GM19035 (cell line): ENCODE measurements around the gene ZBTB12.

ENCODE experiments used
- ATAC-seq: cut with Tn5 transposase; IDR thresholded peaks from one replicate; pipeline ENCODE4 v1.9.1; 2021; ENCODE audit not compliant: unreplicated experiment

The ZBTB12 gene

GRCh38 chr6:31897612-31898382 lies 4.1 kb downstream of the ZBTB12 start, which contains the start of gene EHMT2:
TSS of gene EHMT2 (minus strand) at chr6:31897698. CDS start at chr6:31897677, 21 bp downstream.
- peak; percentile 48 for ATAC-seq

DNA sequence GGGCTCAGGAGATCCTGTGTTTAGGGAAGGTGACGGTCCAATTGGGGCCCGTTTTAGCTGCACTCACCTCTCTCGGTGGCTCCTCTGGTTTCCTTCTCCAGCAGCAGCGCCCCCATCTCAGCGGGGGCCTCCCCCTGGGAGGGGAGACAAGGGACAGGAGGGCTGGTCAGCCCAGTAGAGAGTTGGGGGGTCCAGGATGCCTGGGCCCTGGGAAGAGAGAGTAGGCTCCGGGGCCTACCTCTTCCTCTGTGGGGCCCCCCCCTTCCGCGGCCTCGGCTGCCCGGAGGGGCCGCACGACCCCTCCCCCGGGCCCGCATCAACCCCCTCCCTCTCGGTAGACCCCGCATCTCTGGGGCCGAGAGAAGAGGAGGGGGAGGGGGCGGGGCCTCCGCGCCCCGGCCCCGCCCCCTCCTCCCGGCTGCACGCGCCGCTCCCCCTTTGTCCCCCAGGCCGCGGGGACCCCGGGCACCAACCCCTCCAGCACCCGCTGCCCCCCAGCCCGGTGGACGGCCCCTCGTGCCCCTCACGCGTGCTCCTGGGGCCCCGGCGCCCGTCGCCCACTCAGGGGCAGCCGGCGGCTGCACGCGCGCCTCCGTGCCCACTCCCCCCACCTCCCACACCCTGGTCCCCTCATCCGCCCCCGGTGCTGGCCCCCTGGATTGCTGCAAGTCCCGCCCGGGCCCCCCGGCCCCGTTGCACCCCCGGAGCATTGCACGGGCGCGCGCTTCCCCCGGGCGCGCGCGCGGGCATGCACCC lies 4.9 kb downstream of the ZBTB12 start:
- no peak for ATAC-seq

DNA sequence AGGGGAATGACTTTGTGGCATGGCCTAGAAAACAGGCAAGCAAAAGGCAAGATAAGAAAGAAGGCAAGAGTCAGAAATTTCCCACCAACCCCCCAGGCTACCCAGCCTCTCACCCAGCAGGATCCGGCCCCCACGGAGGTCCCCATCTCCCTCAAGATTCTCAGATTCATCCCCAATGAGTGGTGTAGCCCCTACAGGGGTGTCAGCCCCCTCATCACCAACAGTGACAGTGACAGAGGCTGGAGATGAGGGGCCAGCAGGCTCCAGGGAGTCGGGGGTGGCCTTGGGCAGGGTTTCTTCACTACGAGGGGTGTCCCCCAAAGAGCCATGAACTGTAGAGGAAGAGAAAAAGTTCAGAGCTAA lies 5.4 kb downstream of the ZBTB12 start:
- no peak for ATAC-seq

DNA sequence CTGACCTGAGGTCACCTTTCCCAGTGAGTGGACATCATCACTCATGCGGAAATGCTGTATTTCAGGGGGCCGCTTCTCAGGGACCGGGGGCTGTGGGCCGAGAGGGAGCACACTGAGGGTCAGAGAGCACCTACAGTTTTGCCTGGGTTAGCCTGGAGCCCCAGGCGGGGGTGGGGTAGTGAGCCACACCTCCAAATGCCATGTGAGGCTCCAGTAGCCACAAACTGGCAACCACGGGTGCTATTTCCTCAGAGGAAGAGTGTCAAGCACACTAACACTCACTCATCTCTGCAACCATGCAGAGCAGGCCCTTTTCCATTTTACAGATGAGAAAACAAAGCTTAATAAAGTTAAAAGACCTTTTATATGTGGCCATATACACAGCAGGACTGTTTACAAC lies 9.1 kb downstream of the ZBTB12 start:
- no peak for ATAC-seq

DNA sequence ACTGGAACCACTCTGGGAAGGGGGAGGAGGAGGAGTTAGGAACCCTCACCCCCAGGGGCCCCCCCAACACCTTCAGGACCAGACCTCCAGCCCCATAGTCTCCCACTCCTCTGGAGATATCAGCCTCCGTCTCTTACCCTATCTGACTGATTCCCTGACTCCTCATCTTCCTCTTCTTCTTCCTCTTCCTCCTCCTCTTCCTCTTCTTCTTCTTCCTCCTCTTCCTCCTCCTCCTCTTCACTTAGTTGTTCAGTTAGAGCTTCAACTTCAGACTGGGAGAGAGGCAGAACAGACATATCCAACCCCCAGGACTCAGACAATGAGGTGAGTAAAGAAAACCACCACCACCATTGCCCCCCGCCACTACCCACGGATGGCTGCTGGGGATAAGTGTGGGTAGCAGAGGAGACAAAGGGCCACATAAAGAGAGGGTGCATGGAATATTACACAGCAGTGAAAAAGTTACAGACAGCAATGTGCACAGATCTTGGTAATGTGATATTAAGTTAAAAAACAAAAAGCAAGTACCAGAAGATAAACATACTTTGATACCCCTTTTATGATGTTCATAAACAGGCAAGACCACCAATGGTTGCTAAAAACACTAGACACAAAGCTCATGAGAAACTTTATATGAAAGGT lies 12.4 kb downstream of the ZBTB12 start:
- no peak for ATAC-seq

- no peak for ATAC-seq
These were observed 13.3 kb downstream of the ZBTB12 start for GRCh38 chr6:31888276-31889258.

GRCh38 chr6:31887173-31888007 lies 14.5 kb downstream of the ZBTB12 start:
- no peak for ATAC-seq

DNA sequence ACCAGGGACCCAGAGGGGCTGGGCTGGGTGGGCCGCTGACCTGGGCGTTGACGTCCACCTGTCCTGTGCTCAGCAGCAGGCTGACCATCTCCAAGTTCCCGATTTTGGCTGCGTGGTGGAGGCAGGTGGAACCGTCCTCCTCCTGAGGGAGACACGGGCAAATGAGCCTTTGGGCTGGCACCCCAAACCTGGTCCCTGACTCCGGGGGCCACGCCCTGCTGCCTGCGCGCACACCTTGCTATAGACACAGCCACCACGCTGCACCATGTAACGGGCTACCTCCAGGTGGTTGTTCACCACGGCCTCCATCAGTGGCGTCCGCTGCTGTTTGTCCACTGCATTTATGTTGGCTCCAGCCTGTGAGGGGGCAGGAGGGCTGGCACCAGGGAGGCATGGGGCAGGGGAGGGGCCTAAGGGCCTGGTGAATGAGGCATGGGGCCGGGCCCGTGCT lies 15.3 kb downstream of the ZBTB12 start:
- ATAC-seq: no peak

GRCh38 chr6:31884528-31885035 lies 17.3 kb downstream of the ZBTB12 start:
- no peak for ATAC-seq

- ATAC-seq: no peak
These were observed 18.2 kb downstream of the ZBTB12 start for GRCh38 chr6:31883676-31884075.

GRCh38 chr6:31882344-31882743 lies 19.5 kb downstream of the ZBTB12 start:
- no peak for ATAC-seq

DNA sequence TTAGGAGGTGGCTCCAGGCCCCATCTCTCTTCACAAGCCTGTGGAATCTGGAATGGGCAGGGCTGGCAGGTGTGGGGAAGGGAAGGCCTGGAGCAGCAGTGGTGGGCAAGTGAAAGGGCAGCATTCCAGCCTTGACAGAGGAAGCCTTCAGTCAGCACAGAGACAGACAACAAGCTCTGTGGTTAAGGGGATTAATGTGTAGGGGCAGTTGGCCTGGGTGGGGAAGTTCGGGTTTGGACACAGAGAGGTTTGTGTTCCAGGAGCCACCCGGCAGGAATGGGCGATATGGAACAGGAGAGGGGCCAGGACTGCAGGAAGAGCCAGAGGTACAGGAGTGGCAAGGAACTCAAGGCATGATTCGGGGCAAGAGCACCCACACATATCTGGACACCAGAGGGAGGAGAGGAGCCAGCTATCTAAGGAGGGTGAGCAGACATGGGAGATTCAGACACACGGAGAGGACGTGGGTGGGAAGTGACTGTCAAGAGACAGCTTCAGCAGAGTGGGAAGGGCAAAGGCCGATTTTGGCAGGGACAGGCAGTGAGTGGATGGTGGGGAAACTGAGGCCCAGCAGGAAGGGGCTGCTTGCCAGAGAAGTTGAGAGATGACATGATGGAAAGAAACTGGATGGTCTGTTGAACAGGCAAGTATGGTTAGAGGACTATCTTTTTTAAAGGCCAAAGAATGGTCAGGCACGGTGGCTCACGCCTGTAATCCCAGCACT lies 20.6 kb downstream of the ZBTB12 start:
- ATAC-seq: no peak

- no peak for ATAC-seq
These were observed 21.3 kb downstream of the ZBTB12 start for GRCh38 chr6:31880616-31881015.

DNA sequence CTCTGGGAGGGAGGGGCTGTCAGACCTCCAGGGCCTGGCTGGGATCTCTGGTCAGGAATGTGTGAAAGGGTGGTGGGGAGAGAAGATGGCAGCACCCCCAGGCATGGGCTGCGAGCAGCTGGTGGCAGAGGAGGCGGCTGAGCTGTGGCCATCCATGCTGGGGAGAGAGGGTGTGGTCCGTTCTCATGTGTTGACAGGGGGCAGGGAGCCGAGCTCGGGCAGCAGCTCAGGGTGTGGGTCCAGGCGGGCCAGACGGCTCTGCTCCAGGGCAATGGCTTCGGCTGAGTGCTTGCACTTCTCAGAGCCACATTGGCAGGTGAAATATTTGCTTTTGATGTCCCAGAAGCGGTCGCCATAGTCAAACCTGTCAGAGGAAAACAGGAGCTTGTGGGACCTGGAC lies 22.0 kb downstream of the ZBTB12 start:
- ATAC-seq: no peak

GRCh38 chr6:31879143-31879542 lies 22.7 kb downstream of the ZBTB12 start:
- ATAC-seq: no peak

- ATAC-seq: no peak
These were observed 23.2 kb downstream of the ZBTB12 start, which contains the start of gene SLC44A4 for GRCh38 chr6:31878726-31879125. TSS of gene SLC44A4 (minus strand) at chr6:31878997. CDS start at chr6:31878980, 17 bp downstream.

- ATAC-seq: no peak
These were observed 23.7 kb downstream of the ZBTB12 start for GRCh38 chr6:31878222-31878621.

GRCh38 chr6:31877651-31878161 lies 24.2 kb downstream of the ZBTB12 start:
- ATAC-seq: no peak
